GM19328 (cell line): ENCODE data around the gene PTH1R.

Experiments
- ATAC-seq: cut with Tn5 transposase; IDR thresholded peaks from one replicate; pipeline ENCODE4 v1.9.1; 2021; ENCODE audit warnings: mild to moderate bottlenecking, moderate library complexity; ENCODE audit not compliant: unreplicated experiment

The PTH1R gene

GRCh38 chr3:46881596-46882376 lies 4.3 kb downstream of the PTH1R start:
- no peak for ATAC-seq

DNA sequence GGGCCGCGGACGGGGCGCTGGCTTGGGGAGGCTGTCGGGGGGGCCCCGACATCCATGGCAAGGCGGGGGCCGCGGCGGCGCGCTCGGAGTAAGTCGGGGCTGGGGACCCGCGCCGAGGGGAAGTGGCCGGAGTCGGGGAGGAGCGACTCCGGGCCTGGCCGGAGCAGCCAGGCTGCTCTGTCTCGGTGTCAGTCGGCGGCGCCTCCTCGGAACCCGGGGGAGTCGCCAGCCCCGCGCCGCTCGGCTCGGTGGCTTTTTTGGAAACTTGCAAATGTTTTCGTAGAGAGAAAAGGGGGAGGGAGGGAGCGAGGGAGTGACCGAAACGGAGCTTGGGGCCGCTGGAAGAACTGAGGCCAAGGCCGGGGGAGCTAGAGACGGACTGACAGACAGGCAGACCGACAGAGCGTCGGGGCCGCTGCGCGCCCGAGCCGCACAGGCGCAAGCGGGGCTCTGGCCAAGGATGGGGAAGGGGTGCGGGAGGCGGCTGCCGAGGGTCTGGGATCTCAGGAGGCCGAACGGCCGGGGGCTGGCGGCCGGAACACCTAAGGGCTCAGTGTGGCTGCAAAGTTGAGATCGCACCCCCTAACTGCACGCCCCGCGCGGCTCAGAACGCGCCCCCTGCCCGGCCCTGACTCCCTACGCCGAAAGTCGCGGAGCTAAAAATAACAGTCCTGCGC lies 5.0 kb downstream of the PTH1R start:
- ATAC-seq, result no peak

DNA sequence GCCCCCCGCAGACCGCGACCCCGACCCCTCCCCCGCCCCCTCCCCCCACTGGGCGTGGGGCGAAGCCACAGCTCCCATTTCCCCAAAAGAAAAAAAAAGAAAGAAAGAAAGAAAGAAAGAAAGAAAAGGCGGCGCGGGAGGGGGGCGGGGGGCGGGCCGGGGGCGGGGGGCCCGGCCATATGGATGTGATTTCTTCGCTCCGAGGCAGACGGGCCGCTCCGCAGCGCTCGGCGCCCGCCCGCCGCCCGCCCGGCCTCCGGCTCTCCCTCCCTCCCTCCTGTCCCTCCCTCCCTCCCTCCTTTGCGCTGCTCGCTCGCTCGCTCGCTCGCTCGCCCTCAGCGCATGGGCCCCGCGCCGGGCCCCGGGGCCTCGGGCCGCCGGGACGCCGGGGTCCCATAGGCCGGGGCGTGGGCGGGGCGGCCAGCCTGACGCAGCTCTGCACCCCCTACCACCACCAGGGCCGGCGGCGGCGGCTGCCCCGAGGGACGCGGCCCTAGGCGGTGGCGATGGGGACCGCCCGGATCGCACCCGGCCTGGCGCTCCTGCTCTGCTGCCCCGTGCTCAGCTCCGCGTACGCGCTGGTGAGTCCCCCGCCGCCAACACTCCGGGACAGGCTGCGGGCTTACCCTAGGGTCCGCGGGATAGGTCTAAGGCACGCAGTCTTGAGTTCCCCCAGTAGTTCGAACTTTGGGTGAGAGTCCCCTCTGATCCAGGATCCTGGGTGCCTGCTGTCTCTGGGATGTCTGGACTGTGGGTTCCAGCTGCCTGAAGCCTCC lies 5.7 kb downstream of the PTH1R start:
- ATAC-seq, result no peak

GRCh38 chr3:46883830-46884185 lies 6.3 kb downstream of the PTH1R start:
- no peak for ATAC-seq

DNA sequence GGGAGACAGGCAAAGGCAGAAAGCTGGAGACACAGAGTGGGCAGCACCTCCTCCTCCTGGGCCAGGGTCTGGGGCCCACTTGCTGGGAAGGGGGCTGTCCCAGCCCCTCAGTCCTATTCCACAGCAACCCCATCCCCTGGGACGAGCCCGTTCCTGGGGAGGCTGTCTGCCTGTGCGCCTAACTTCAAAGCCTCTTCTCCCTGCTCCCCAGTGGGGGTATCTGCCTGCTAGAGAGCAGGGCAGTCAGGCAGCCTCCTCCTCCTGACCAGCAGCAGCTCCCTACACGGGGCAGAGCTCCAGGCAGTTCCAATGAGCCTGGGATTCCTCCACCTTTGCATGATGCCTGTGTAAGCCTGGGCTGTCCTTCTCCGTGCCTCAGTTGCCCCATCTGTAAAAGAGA lies 6.9 kb downstream of the PTH1R start:
- ATAC-seq, result no peak

- ATAC-seq, result no peak
Measured at GRCh38 chr3:46884929-46885328, 7.4 kb downstream of the PTH1R start.

DNA sequence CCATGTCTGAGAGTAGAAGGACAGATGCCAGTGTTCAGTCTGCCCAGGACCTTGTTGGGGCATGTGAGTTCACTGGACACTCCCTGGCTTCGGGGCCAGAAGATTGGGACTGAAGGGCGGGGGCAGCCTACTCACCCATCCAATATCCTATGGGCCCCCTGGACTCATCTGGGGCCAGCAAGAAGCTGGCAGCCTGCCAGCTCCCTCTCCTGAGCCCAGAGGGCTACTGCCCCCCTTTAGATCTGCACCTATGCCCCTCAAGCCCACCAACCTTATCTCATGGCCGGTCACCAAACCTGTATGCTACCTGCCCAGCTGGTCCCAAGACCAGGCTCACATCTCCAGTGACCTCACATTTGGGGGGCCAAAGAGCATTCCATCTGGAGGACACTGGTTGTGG lies 8.1 kb downstream of the PTH1R start:
- ATAC-seq, result no peak

- no peak for ATAC-seq
Measured at GRCh38 chr3:46887980-46888494, 10.5 kb downstream of the PTH1R start.

GRCh38 chr3:46888705-46889104 lies 11.2 kb downstream of the PTH1R start:
- ATAC-seq, result no peak

DNA sequence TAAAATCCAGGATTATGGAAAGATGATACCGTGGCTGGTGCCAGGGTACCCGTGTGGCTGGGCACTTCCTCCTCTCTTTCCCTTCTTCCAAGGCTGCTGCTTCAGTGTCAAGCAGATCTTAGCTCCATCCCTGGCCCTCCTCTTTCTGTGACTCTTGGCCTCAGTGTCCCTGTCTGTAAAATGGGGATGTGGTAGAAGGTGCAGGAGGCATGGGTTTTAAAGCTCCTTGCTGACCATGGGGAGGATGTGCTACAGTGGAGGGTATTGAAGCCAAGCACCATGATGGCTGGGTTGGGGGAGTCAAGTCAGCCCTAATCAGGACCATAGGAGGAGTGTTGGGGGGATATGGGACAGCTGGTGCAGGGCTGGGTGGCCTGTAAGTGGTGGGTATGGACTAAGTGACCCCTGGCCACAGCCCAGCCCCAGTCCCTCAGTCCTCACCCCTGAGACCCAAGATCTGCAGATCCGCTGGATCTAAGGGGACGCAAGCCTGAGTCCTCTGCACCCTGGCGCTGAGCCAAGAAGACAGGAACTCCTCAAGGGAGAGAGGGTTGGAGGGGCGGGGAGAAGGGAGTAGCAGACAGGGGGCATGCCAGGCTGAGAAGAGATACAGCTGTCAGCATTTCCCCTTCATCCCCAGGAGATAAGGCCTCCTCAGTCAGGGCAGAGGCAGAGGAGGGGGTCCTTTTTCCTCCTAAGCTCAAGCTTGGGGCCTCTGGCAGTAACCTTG lies 12.0 kb downstream of the PTH1R start:
- no peak for ATAC-seq

- no peak for ATAC-seq
Measured at GRCh38 chr3:46890132-46890531, 12.6 kb downstream of the PTH1R start.

- ATAC-seq, result no peak
Measured at GRCh38 chr3:46891132-46891531, 13.6 kb downstream of the PTH1R start.

- no peak for ATAC-seq
Measured at GRCh38 chr3:46892285-46893145, 15.0 kb downstream of the PTH1R start.

- ATAC-seq, result no peak
Measured at GRCh38 chr3:46893146-46893748, 15.7 kb downstream of the PTH1R start.

GRCh38 chr3:46893763-46894162 lies 16.2 kb downstream of the PTH1R start:
- ATAC-seq, result no peak

GRCh38 chr3:46894256-46894655 lies 16.7 kb downstream of the PTH1R start:
- ATAC-seq, result no peak

DNA sequence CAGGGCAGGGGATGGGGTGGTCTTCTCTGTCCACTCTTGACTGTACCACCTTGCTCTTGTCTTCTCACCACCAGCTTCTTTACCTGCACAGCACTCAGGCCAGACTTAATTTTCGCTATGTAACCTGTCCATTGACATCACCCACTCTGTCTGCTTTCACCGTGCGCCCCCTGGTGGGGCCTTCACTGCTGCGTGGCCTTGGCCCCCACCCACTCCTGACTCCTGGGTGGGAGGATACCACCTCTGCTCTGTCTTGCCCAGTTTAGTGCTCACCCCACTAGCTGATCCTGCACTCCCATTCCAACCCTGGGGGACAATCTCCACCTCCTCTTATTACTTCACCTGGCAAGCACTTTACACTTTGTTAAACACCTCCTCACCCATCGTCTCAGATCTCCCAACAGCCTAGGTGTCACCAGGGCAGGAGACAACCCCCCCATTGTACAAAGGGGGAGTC lies 17.7 kb downstream of the PTH1R start:
- no peak for ATAC-seq

DNA sequence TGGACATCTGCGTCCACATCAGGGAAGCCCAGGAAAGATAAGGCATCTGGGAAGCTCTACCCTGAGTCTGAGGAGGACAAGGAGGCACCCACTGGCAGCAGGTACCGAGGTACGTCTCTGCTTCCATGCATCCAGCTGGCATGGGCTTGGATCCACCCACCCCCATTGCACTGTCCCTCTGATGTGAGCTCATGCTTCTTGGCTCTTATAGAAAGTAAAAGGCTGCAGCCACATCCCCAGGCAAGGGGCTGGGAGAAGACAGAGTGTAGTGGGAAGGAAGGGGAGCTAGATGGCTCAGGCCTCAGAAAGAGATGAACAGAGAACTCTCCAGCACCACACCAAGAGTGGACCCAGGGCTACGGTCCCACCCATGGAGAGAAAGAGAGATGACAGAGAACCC lies 18.2 kb downstream of the PTH1R start:
- ATAC-seq, result no peak

DNA sequence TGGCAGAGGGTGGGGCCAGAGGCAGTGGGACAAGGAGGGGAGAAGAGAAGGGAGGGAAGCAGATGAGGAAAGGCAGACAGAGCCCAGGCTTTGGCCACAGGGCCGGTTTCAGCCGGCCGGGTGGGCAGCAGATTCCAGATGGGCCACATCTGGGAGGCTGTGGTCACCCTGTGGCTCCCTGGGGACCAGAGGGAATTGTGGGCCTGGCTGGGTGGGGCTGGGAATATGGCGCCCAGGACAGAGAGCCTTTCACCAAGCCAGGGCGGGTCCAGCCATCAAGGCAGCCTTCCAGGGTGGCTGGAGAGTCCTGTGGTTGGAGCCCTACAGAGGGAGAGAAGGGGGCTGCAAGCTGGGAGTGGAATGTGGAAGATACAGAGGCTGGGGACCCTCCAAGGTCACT lies 18.9 kb downstream of the PTH1R start:
- no peak for ATAC-seq

GRCh38 chr3:46897031-46897430 lies 19.5 kb downstream of the PTH1R start:
- no peak for ATAC-seq
